GM23338 (cell line): Measurements from ENCODE around the gene HRC. TPM values are rescaled to one million over a fixed set of nuclear protein-coding genes. Genes with fewer than 3 reads are reported as not detected.

ENCODE experiments used
- ATAC-seq: fragments of 200-7000 bp; cut with Tn5 transposase; 3 replicates; pipeline ENCODE4 v1.9.1; 2020
- DNase-seq: peaks from one replicate; pipeline ENCODE4 v3.0.0-alpha.2; 2015; ENCODE audit warnings: low spot score
- H2AFZ ChIP-seq: fragments of 200-600 bp; sonication (generic); 2 replicates; pipeline ENCODE4 v1.8.0; 2016; ENCODE audit warnings: antibody characterized with exemption, mild to moderate bottlenecking, moderate library complexity
- H3F3A ChIP-seq: fragments of 200-600 bp; sonication (generic); replicated peaks from 2 replicates; pipeline ENCODE4 v1.8.0; 2017; ENCODE audit warnings: antibody characterized with exemption, mixed run types, low read depth
- H3K27ac ChIP-seq: fragments of 200-600 bp; sonication (generic); 2 replicates; pipeline ENCODE4 v1.6.1; 2016; ENCODE audit warnings: low read depth
- H3K27me3 ChIP-seq: fragments of 200-600 bp; sonication (generic); 2 replicates; pipeline ENCODE4 v1.8.0; 2016; ENCODE audit warnings: mild to moderate bottlenecking, mixed run types, moderate library complexity; ENCODE audit not compliant: insufficient read depth
- H3K36me3 ChIP-seq: fragments of 200-600 bp; sonication (generic); 2 replicates; pipeline ENCODE4 v1.8.0; 2016; ENCODE audit warnings: mild to moderate bottlenecking; ENCODE audit not compliant: insufficient read depth
- H3K4me1 ChIP-seq: fragments of 200-600 bp; sonication (generic); 2 replicates; pipeline ENCODE4 v1.8.0; 2016; ENCODE audit warnings: mild to moderate bottlenecking, moderate library complexity; ENCODE audit not compliant: insufficient read depth
- H3K4me2 ChIP-seq: fragments of 200-600 bp; sonication (generic); 2 replicates; pipeline ENCODE4 v1.7.1; 2017; ENCODE audit warnings: mixed run types
- H3K4me3 ChIP-seq: fragments of 200-600 bp; sonication (generic); 2 replicates; pipeline ENCODE4 v1.6.1; 2016; ENCODE audit warnings: mixed run types
- H3K79me2 ChIP-seq: fragments of 200-600 bp; sonication (generic); replicated peaks from 2 replicates; pipeline ENCODE4 v1.8.0; 2017; ENCODE audit warnings: mild to moderate bottlenecking; ENCODE audit not compliant: insufficient read depth
- H3K9me2 ChIP-seq: fragments of 200-600 bp; sonication (generic); 2 replicates; pipeline ENCODE4 v1.8.0; 2017; ENCODE audit not compliant: insufficient read depth
- H4K20me1 ChIP-seq: fragments of 200-600 bp; sonication (generic); replicated peaks from 2 replicates; pipeline ENCODE4 v1.8.0; 2017; ENCODE audit warnings: mild to moderate bottlenecking; ENCODE audit not compliant: insufficient read depth
- H3K27ac Mint-ChIP-seq: 2 replicates; pipeline ENCODE4 v1.8.0; 2020; ENCODE audit warnings: inconsistent platforms, mild to moderate bottlenecking, moderate library complexity, mixed read lengths
- H3K27me3 Mint-ChIP-seq: 3 replicates; pipeline ENCODE4 v1.8.0; 2022; ENCODE audit warnings: low read depth, mild to moderate bottlenecking, moderate library complexity, mixed read lengths, inconsistent platforms; ENCODE audit not compliant: insufficient read depth, poor library complexity
- H3K36me3 Mint-ChIP-seq: 3 replicates; pipeline ENCODE4 v1.8.0; 2021; ENCODE audit warnings: low read depth, mild to moderate bottlenecking, inconsistent platforms, moderate library complexity, mixed read lengths
- H3K4me1 Mint-ChIP-seq: 3 replicates; pipeline ENCODE4 v1.8.0; 2020; ENCODE audit warnings: mild to moderate bottlenecking, inconsistent platforms, mixed read lengths
- H3K4me3 Mint-ChIP-seq: 3 replicates; pipeline ENCODE4 v1.8.0; 2021; ENCODE audit warnings: moderate library complexity, mild to moderate bottlenecking, inconsistent platforms, mixed read lengths
- H3K9me3 Mint-ChIP-seq: 3 replicates; pipeline ENCODE4 v1.8.0; 2020; ENCODE audit warnings: moderate library complexity, mild to moderate bottlenecking, inconsistent platforms, mixed read lengths
- CREB1 ChIP-seq: fragments of 250-450 bp; sonication (Bioruptor Pico); IDR thresholded peaks from 2 replicates; pipeline ENCODE4 v1.5.0; 2020; ENCODE audit warnings: low read depth, mild to moderate bottlenecking, moderate library complexity
- CTCF ChIP-seq, 2 experiments: fragments of 200-600 bp in 1 of 2; sonication (generic) in 1 of 2; conservative IDR thresholded peaks; 2 replicates each; pipeline versions ENCODE4 v1.5.1 to v1.6.1; 2016 to 2017; ENCODE audit warnings: antibody characterized with exemption in 2 of 2, low read depth in 2 of 2, mild to moderate bottlenecking in 2 of 2, moderate library complexity in 1 of 2
- ETS1 ChIP-seq: IDR thresholded peaks from 2 replicates; pipeline ENCODE4 v1.6.1; 2016; ENCODE audit warnings: antibody characterized with exemption
- EZH2 ChIP-seq: fragments of 200-600 bp; sonication (generic); IDR thresholded peaks from one replicate; pipeline ENCODE4 v1.8.0; 2017; ENCODE audit warnings: antibody characterized with exemption, mild to moderate bottlenecking, low read depth; ENCODE audit not compliant: unreplicated experiment
- EZH2phosphoT487 ChIP-seq: fragments of 200-600 bp; sonication (generic); IDR thresholded peaks from one replicate; pipeline ENCODE4 v1.8.1; 2018; ENCODE audit warnings: antibody characterized with exemption; ENCODE audit not compliant: unreplicated experiment
- JUNB ChIP-seq: IDR thresholded peaks from one replicate; pipeline ENCODE4 v1.6.1; 2016; ENCODE audit warnings: antibody characterized with exemption; ENCODE audit not compliant: unreplicated experiment
- NANOG ChIP-seq: IDR thresholded peaks from 2 replicates; pipeline ENCODE4 v1.6.1; 2016; ENCODE audit warnings: antibody characterized with exemption, borderline replicate concordance
- POLR2AphosphoS5 ChIP-seq: IDR thresholded peaks from 2 replicates; pipeline ENCODE4 v1.6.1; 2016; ENCODE audit warnings: antibody characterized with exemption, low read depth
- REST ChIP-seq: IDR thresholded peaks from one replicate; pipeline ENCODE4 v1.6.1; 2018; ENCODE audit warnings: antibody characterized with exemption; ENCODE audit not compliant: unreplicated experiment
- STAT1 ChIP-seq: IDR thresholded peaks from one replicate; pipeline ENCODE4 v1.6.1; 2016; ENCODE audit warnings: antibody characterized with exemption; ENCODE audit not compliant: unreplicated experiment
- ZNF114 ChIP-seq: fragments of 250-450 bp; sonication (Bioruptor Pico); IDR thresholded peaks from 2 replicates; pipeline ENCODE4 v1.5.0; 2020; ENCODE audit warnings: mild to moderate bottlenecking, moderate library complexity
- ZNF331 ChIP-seq: fragments of 250-450 bp; sonication (Bioruptor Pico); IDR thresholded peaks from 2 replicates; pipeline ENCODE4 v1.5.0; 2020; ENCODE audit warnings: low read depth, mild to moderate bottlenecking, moderate library complexity
- ZNF462 ChIP-seq: fragments of 250-450 bp; sonication (Bioruptor Pico); IDR thresholded peaks from 2 replicates; pipeline ENCODE4 v1.5.0; 2020; ENCODE audit warnings: mild to moderate bottlenecking, moderate library complexity
- polyA plus RNA-seq: library from polyadenylated mRNA; unstranded; fragments of >200 nt; fragmentation: Nextera tagmentation; extraction: Ambion mirVana; gene quantifications from 2 replicates; pipeline ENCODE4 v1.2.1, GENCODE V29; 2016
- total RNA-seq: library from RNA; depleted of rRNA; stranded (reverse); fragments of >200 nt; shearing (Covaris generic); gene quantifications from 2 replicates; pipeline ENCODE4 v1.2.3, GENCODE V29; 2014

HRC gene
- total and polyA plus RNA-seq, 2 experiments from 2014 or later, result 1.4 to 2.0 TPM

GRCh38 chr19:49161987-49162386 is 6.8 kb upstream of the HRC start:
- H3K79me2 ChIP-seq, result no peaks in the 10 kb centered on the region
- 0 out of 2 replicates have a peak, but pooled peaks cover 2% of the 10 kb centered on the region for H3F3A ChIP-seq
- H3K9me2 ChIP-seq, result no peaks in the 10 kb centered on the region
- ATAC-seq (no peak), DNase-seq (no peak)
- no peak overlapping the region for H3K4me3 ChIP-seq
- TF ChIP-seq CREB1 (no peak), EZH2phosphoT487 (no peak), REST (no peak), POLR2AphosphoS5 (no peak), JUNB (no peak), ZNF114 (CRISPR knock-in tag) (no peak), ZNF462 (CRISPR knock-in tag) (no peak), ETS1 (no peak), STAT1 (no peak), NANOG (no peak), EZH2 (no peak), ZNF331 (CRISPR knock-in tag) (no peak), CTCF (conservative IDR thresholded peaks at IDR 0.05; ENCODE audit: low read depth in 2 of 2) (no peak)
- Mint-ChIP-seq H3K27ac (no peak overlapping the region), H3K36me3 (peaks cover 3% of the 10 kb centered on the region; the same call in 1 of the 3 replicates), H3K4me3 (no peak overlapping the region), H3K27me3 (peaks cover 15% of the 10 kb centered on the region), H3K9me3 (peaks cover 3% of the 10 kb centered on the region; the same call in 1 of the 3 replicates), H3K4me1 (peaks cover 17% of the 10 kb centered on the region)
- no peak overlapping the region for H3K4me2 ChIP-seq
- no peak overlapping the region for H3K27ac ChIP-seq
- H3K27me3 ChIP-seq, result peaks cover 18% of the 10 kb centered on the region
- peaks cover 7% of the 10 kb centered on the region; the same call in 1 of the 2 replicates for H3K4me1 ChIP-seq
- no peak overlapping the region for H2AFZ ChIP-seq
- H4K20me1 ChIP-seq, result no peaks in the 10 kb centered on the region
- H3K36me3 ChIP-seq, result no peaks in the 10 kb centered on the region
